GM23338 (cell line): ENCODE data around the gene ZBTB20. TPM values are rescaled to one million over a fixed set of nuclear protein-coding genes. Genes with fewer than 3 reads are reported as not detected.

ENCODE experiments used
- ATAC-seq: fragments of 200-7000 bp; cut with Tn5 transposase; 3 replicates; pipeline ENCODE4 v1.9.1; 2020
- DNase-seq: peaks from one replicate; pipeline ENCODE4 v3.0.0-alpha.2; 2015; ENCODE audit warnings: low spot score
- H2AFZ ChIP-seq: fragments of 200-600 bp; sonication (generic); 2 replicates; pipeline ENCODE4 v1.8.0; 2016; ENCODE audit warnings: antibody characterized with exemption, mild to moderate bottlenecking, moderate library complexity
- H3F3A ChIP-seq: fragments of 200-600 bp; sonication (generic); replicated peaks from 2 replicates; pipeline ENCODE4 v1.8.0; 2017; ENCODE audit warnings: antibody characterized with exemption, mixed run types, low read depth
- H3K27ac ChIP-seq: fragments of 200-600 bp; sonication (generic); 2 replicates; pipeline ENCODE4 v1.6.1; 2016; ENCODE audit warnings: low read depth
- H3K27me3 ChIP-seq: fragments of 200-600 bp; sonication (generic); 2 replicates; pipeline ENCODE4 v1.8.0; 2016; ENCODE audit warnings: mild to moderate bottlenecking, mixed run types, moderate library complexity; ENCODE audit not compliant: insufficient read depth
- H3K36me3 ChIP-seq: fragments of 200-600 bp; sonication (generic); 2 replicates; pipeline ENCODE4 v1.8.0; 2016; ENCODE audit warnings: mild to moderate bottlenecking; ENCODE audit not compliant: insufficient read depth
- H3K4me1 ChIP-seq: fragments of 200-600 bp; sonication (generic); 2 replicates; pipeline ENCODE4 v1.8.0; 2016; ENCODE audit warnings: mild to moderate bottlenecking, moderate library complexity; ENCODE audit not compliant: insufficient read depth
- H3K4me2 ChIP-seq: fragments of 200-600 bp; sonication (generic); 2 replicates; pipeline ENCODE4 v1.7.1; 2017; ENCODE audit warnings: mixed run types
- H3K4me3 ChIP-seq: fragments of 200-600 bp; sonication (generic); 2 replicates; pipeline ENCODE4 v1.6.1; 2016; ENCODE audit warnings: mixed run types
- H3K79me2 ChIP-seq: fragments of 200-600 bp; sonication (generic); replicated peaks from 2 replicates; pipeline ENCODE4 v1.8.0; 2017; ENCODE audit warnings: mild to moderate bottlenecking; ENCODE audit not compliant: insufficient read depth
- H3K9me2 ChIP-seq: fragments of 200-600 bp; sonication (generic); 2 replicates; pipeline ENCODE4 v1.8.0; 2017; ENCODE audit not compliant: insufficient read depth
- H4K20me1 ChIP-seq: fragments of 200-600 bp; sonication (generic); replicated peaks from 2 replicates; pipeline ENCODE4 v1.8.0; 2017; ENCODE audit warnings: mild to moderate bottlenecking; ENCODE audit not compliant: insufficient read depth
- H3K27ac Mint-ChIP-seq: 2 replicates; pipeline ENCODE4 v1.8.0; 2020; ENCODE audit warnings: inconsistent platforms, mild to moderate bottlenecking, moderate library complexity, mixed read lengths
- H3K27me3 Mint-ChIP-seq: 3 replicates; pipeline ENCODE4 v1.8.0; 2022; ENCODE audit warnings: low read depth, mild to moderate bottlenecking, moderate library complexity, mixed read lengths, inconsistent platforms; ENCODE audit not compliant: insufficient read depth, poor library complexity
- H3K36me3 Mint-ChIP-seq: 3 replicates; pipeline ENCODE4 v1.8.0; 2021; ENCODE audit warnings: low read depth, mild to moderate bottlenecking, inconsistent platforms, moderate library complexity, mixed read lengths
- H3K4me1 Mint-ChIP-seq: 3 replicates; pipeline ENCODE4 v1.8.0; 2020; ENCODE audit warnings: mild to moderate bottlenecking, inconsistent platforms, mixed read lengths
- H3K4me3 Mint-ChIP-seq: 3 replicates; pipeline ENCODE4 v1.8.0; 2021; ENCODE audit warnings: moderate library complexity, mild to moderate bottlenecking, inconsistent platforms, mixed read lengths
- H3K9me3 Mint-ChIP-seq: 3 replicates; pipeline ENCODE4 v1.8.0; 2020; ENCODE audit warnings: moderate library complexity, mild to moderate bottlenecking, inconsistent platforms, mixed read lengths
- CREB1 ChIP-seq: fragments of 250-450 bp; sonication (Bioruptor Pico); IDR thresholded peaks from 2 replicates; pipeline ENCODE4 v1.5.0; 2020; ENCODE audit warnings: low read depth, mild to moderate bottlenecking, moderate library complexity
- EZH2 ChIP-seq: fragments of 200-600 bp; sonication (generic); IDR thresholded peaks from one replicate; pipeline ENCODE4 v1.8.0; 2017; ENCODE audit warnings: antibody characterized with exemption, mild to moderate bottlenecking, low read depth; ENCODE audit not compliant: unreplicated experiment
- EZH2phosphoT487 ChIP-seq: fragments of 200-600 bp; sonication (generic); IDR thresholded peaks from one replicate; pipeline ENCODE4 v1.8.1; 2018; ENCODE audit warnings: antibody characterized with exemption; ENCODE audit not compliant: unreplicated experiment
- JUNB ChIP-seq: IDR thresholded peaks from one replicate; pipeline ENCODE4 v1.6.1; 2016; ENCODE audit warnings: antibody characterized with exemption; ENCODE audit not compliant: unreplicated experiment
- POLR2AphosphoS5 ChIP-seq: IDR thresholded peaks from 2 replicates; pipeline ENCODE4 v1.6.1; 2016; ENCODE audit warnings: antibody characterized with exemption, low read depth
- ZNF114 ChIP-seq: fragments of 250-450 bp; sonication (Bioruptor Pico); IDR thresholded peaks from 2 replicates; pipeline ENCODE4 v1.5.0; 2020; ENCODE audit warnings: mild to moderate bottlenecking, moderate library complexity
- ZNF331 ChIP-seq: fragments of 250-450 bp; sonication (Bioruptor Pico); IDR thresholded peaks from 2 replicates; pipeline ENCODE4 v1.5.0; 2020; ENCODE audit warnings: low read depth, mild to moderate bottlenecking, moderate library complexity
- polyA plus RNA-seq: library from polyadenylated mRNA; unstranded; fragments of >200 nt; fragmentation: Nextera tagmentation; extraction: Ambion mirVana; gene quantifications from 2 replicates; pipeline ENCODE4 v1.2.1, GENCODE V29; 2016
- total RNA-seq: library from RNA; depleted of rRNA; stranded (reverse); fragments of >200 nt; shearing (Covaris generic); gene quantifications from 2 replicates; pipeline ENCODE4 v1.2.3, GENCODE V29; 2014
- TF ChIP-seq, protein P1 (sequence below): IDR thresholded peaks from 2 replicates; pipeline ENCODE4 v1.6.1; 2016; ENCODE audit warnings: antibody characterized with exemption
- TF ChIP-seq, protein P2 (sequence below), 2 experiments: fragments of 200-600 bp in 1 of 2; sonication (generic) in 1 of 2; conservative IDR thresholded peaks; 2 replicates each; pipeline versions ENCODE4 v1.5.1 to v1.6.1; 2016 to 2017; ENCODE audit warnings: antibody characterized with exemption in 2 of 2, low read depth in 2 of 2, mild to moderate bottlenecking in 2 of 2, moderate library complexity in 1 of 2
- TF ChIP-seq, protein P3 (sequence below): IDR thresholded peaks from one replicate; pipeline ENCODE4 v1.6.1; 2018; ENCODE audit warnings: antibody characterized with exemption; ENCODE audit not compliant: unreplicated experiment

The ZBTB20 gene
- total and polyA plus RNA-seq, 2 experiments from 2014 or later, result 2.0 to 3.3 TPM

DNA sequence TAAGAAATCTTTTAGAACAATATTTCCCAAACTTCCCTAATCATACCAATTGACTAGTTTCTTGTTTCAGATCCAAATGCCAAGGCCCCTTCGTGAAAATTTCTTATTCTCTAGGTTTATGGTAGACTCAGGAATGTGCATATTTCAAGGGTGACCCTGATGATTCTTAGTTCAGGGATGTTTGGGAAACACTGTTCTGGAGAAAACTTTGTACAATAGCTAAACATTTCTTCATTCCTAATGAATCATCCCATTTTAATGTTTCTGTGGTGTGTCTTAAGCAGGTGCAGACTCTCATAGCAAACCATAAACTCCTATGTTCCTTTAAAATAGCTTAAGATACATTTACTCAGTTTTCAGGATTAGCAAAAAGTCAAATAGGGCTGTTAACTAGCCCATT is 538.8 kb downstream of the ZBTB20 start:
- no peaks in the 10 kb centered on the region for H3K36me3 Mint-ChIP-seq
- no peak overlapping the region for H3K4me2 ChIP-seq
- TF ChIP-seq POLR2AphosphoS5 (no peak), JUNB (no peak), EZH2 (no peak), EZH2phosphoT487 (no peak), ZNF114 (CRISPR knock-in tag) (no peak), ZNF331 (CRISPR knock-in tag) (no peak)
- TF ChIP-seq, protein P1, sequence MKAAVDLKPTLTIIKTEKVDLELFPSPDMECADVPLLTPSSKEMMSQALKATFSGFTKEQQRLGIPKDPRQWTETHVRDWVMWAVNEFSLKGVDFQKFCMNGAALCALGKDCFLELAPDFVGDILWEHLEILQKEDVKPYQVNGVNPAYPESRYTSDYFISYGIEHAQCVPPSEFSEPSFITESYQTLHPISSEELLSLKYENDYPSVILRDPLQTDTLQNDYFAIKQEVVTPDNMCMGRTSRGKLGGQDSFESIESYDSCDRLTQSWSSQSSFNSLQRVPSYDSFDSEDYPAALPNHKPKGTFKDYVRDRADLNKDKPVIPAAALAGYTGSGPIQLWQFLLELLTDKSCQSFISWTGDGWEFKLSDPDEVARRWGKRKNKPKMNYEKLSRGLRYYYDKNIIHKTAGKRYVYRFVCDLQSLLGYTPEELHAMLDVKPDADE, result no peak
- TF ChIP-seq, protein P2, sequence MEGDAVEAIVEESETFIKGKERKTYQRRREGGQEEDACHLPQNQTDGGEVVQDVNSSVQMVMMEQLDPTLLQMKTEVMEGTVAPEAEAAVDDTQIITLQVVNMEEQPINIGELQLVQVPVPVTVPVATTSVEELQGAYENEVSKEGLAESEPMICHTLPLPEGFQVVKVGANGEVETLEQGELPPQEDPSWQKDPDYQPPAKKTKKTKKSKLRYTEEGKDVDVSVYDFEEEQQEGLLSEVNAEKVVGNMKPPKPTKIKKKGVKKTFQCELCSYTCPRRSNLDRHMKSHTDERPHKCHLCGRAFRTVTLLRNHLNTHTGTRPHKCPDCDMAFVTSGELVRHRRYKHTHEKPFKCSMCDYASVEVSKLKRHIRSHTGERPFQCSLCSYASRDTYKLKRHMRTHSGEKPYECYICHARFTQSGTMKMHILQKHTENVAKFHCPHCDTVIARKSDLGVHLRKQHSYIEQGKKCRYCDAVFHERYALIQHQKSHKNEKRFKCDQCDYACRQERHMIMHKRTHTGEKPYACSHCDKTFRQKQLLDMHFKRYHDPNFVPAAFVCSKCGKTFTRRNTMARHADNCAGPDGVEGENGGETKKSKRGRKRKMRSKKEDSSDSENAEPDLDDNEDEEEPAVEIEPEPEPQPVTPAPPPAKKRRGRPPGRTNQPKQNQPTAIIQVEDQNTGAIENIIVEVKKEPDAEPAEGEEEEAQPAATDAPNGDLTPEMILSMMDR (conservative IDR thresholded peaks at IDR 0.05; ENCODE audit: low read depth in 2 of 2), result no peak
- TF ChIP-seq, protein P3, sequence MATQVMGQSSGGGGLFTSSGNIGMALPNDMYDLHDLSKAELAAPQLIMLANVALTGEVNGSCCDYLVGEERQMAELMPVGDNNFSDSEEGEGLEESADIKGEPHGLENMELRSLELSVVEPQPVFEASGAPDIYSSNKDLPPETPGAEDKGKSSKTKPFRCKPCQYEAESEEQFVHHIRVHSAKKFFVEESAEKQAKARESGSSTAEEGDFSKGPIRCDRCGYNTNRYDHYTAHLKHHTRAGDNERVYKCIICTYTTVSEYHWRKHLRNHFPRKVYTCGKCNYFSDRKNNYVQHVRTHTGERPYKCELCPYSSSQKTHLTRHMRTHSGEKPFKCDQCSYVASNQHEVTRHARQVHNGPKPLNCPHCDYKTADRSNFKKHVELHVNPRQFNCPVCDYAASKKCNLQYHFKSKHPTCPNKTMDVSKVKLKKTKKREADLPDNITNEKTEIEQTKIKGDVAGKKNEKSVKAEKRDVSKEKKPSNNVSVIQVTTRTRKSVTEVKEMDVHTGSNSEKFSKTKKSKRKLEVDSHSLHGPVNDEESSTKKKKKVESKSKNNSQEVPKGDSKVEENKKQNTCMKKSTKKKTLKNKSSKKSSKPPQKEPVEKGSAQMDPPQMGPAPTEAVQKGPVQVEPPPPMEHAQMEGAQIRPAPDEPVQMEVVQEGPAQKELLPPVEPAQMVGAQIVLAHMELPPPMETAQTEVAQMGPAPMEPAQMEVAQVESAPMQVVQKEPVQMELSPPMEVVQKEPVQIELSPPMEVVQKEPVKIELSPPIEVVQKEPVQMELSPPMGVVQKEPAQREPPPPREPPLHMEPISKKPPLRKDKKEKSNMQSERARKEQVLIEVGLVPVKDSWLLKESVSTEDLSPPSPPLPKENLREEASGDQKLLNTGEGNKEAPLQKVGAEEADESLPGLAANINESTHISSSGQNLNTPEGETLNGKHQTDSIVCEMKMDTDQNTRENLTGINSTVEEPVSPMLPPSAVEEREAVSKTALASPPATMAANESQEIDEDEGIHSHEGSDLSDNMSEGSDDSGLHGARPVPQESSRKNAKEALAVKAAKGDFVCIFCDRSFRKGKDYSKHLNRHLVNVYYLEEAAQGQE, result no peak
- no peaks in the 10 kb centered on the region for H3K36me3 ChIP-seq
- no peaks in the 10 kb centered on the region for H3K4me1 Mint-ChIP-seq
- H3K9me2 ChIP-seq, result peaks cover 6% of the 10 kb centered on the region
- no peaks in the 10 kb centered on the region for H3K79me2 ChIP-seq
- no peak overlapping the region for H3K4me3 ChIP-seq
- H3K27me3 ChIP-seq, result no peaks in the 10 kb centered on the region
- no peak overlapping the region for H3K4me3 Mint-ChIP-seq
- H2AFZ ChIP-seq, result no peak overlapping the region
- no peaks in the 10 kb centered on the region for H3F3A ChIP-seq
- H3K9me3 Mint-ChIP-seq, result no peaks in the 10 kb centered on the region
- ATAC-seq, result no peak
- H3K27ac ChIP-seq, result no peak overlapping the region
- DNase-seq, result no peak
- no peaks in the 10 kb centered on the region for H3K4me1 ChIP-seq
- H3K27ac Mint-ChIP-seq, result no peak overlapping the region
- H4K20me1 ChIP-seq, result no peaks in the 10 kb centered on the region
- peaks cover 2% of the 10 kb centered on the region for H3K27me3 Mint-ChIP-seq

DNA sequence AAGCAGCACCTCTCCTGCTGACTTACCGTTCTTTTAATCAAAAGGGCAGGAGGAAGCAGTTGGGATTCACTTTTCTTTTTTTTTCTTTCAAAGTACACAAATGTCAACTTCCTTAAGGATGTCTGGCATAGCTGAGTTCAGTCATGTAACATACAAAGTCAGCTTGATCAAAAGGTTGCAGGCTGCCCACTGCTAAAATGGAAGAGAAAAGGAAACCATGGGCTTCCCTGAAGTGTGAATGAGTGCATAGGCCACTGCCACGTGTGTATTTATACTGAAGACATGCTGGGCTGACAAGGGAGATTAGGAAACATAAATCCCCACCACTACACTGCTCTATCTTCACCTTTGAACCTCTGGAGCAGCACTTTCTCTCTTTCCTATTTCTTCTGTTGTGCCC is 540.8 kb downstream of the ZBTB20 start:
- TF ChIP-seq EZH2phosphoT487, result no peak
- TF ChIP-seq, protein P3, result no peak
- TF ChIP-seq, protein P1, result no peak
- TF ChIP-seq CREB1, result no peak
- no peak for TF ChIP-seq EZH2
- no peak for TF ChIP-seq ZNF331 (CRISPR knock-in tag)
- Histone ChIP-seq H3K4me1 (no peaks in the 10 kb centered on the region), H3K9me2 (peaks cover 3% of the 10 kb centered on the region), H3K4me2 (no peak overlapping the region), H3K36me3 (no peaks in the 10 kb centered on the region), H3F3A (no peaks in the 10 kb centered on the region), H3K79me2 (no peaks in the 10 kb centered on the region), H3K27me3 (no peaks in the 10 kb centered on the region), H2AFZ (peak overlapping the region; percentile 63; the same call in 1 of the 2 replicates), H3K4me3 (no peak overlapping the region), H3K27ac (no peak overlapping the region), H4K20me1 (no peaks in the 10 kb centered on the region)
- peaks cover 2% of the 10 kb centered on the region for H3K27me3 Mint-ChIP-seq
- H3K4me3 Mint-ChIP-seq, result no peak overlapping the region
- no peak overlapping the region for H3K27ac Mint-ChIP-seq
- H3K9me3 Mint-ChIP-seq, result no peaks in the 10 kb centered on the region
- no peaks in the 10 kb centered on the region for H3K36me3 Mint-ChIP-seq
- ATAC-seq (no peak), DNase-seq (no peak)
- H3K4me1 Mint-ChIP-seq, result no peaks in the 10 kb centered on the region
